HCT116 (cell line): ENCODE measurements around the gene CSF2RB. TPM values are rescaled to one million over a fixed set of nuclear protein-coding genes. Genes with fewer than 3 reads are reported as not detected.
A peak's percentile ranks its signal among the peaks of the same experiment; 100 is the strongest.

Experiments
- ATAC-seq: fragments of 200-7000 bp; cut with Tn5 transposase; 2 replicates; pipeline ENCODE4 v1.9.1; 2020; ENCODE audit warnings: mild to moderate bottlenecking, moderate library complexity
- BruUV-seq: library from RNA; stranded (reverse); fragments of 400-500 nt; replicated peaks from 2 replicates; lab custom pipeline; 2021; lab: Mats Ljungman, UMichigan
- CTCF ChIA-PET: fragments of 300-600 bp; sonication (Branson Sonifier 250); formaldehyde crosslinking; loops from one replicate; lab custom pipeline; 2021; ENCODE audit warnings: antibody characterized with exemption; lab: Charles Lee
- POLR2A ChIA-PET: fragments of 300-600, 350-600 bp; sonication (Branson Sonifier 250); formaldehyde crosslinking; loops from one replicate; lab custom pipeline; 2021; ENCODE audit warnings: antibody characterized with exemption; lab: Charles Lee
- RAD21 ChIA-PET, 2 experiments: fragments of 300-600 bp; sonication (Branson Sonifier 250); formaldehyde crosslinking; loops; one replicate each; lab custom pipeline; 2023; ENCODE audit warnings: low total read pairs in 2 of 2; ENCODE audit not compliant: uncharacterized antibody in 2 of 2, unreplicated experiment in 2 of 2, low non-redundant PET in 1 of 2; lab: Charles Lee
- DNase-seq: peaks from one replicate; pipeline ENCODE4 v3.0.0-alpha.2; 2010; ENCODE audit warnings: low read depth, low spot score
- H2AFZ ChIP-seq: fragments of 200-600 bp; shearing (Covaris generic), sonication (generic); 2 replicates; pipeline ENCODE4 v1.6.1; 2017; ENCODE audit warnings: low read depth, mixed run types, mixed read lengths, antibody characterized with exemption, low read length; ENCODE audit not compliant: poor library complexity, severe bottlenecking
- H3K27ac ChIP-seq: 2 replicates; pipeline ENCODE4 v1.5.1; 2012; ENCODE audit warnings: low read depth, low read length
- H3K27me3 ChIP-seq: fragments of 200-600 bp; sonication (generic); 2 replicates; pipeline ENCODE4 v1.6.1; 2016; ENCODE audit warnings: mixed run types, low read length, mixed read lengths; ENCODE audit not compliant: insufficient read depth
- H3K36me3 ChIP-seq, 2 experiments: fragments of 200-500 bp in 1 of 2; fragments of 200-600 bp in 1 of 2; sonication (Bioruptor generic) in 1 of 2; sonication (generic) in 1 of 2; 2 replicates each; pipeline versions ENCODE4 v1.5.1 to v1.6.1; 2014 to 2016; ENCODE audit warnings: low read length in 2 of 2, inconsistent platforms in 1 of 2, mixed read lengths in 1 of 2, mixed run types in 1 of 2; ENCODE audit not compliant: insufficient read depth in 2 of 2, control insufficient read depth in 1 of 2
- H3K4me1 ChIP-seq, 2 experiments: fragments of 200-600 bp in 1 of 2; sonication (generic) in 1 of 2; 2 replicates each; pipeline versions ENCODE4 v1.5.1 to v1.6.1; 2012 to 2017; ENCODE audit warnings: low read length in 2 of 2, inconsistent platforms in 1 of 2, mild to moderate bottlenecking in 1 of 2, mixed read lengths in 1 of 2, mixed run types in 1 of 2, moderate library complexity in 1 of 2; ENCODE audit not compliant: insufficient read depth in 2 of 2, control insufficient read depth in 1 of 2
- H3K4me2 ChIP-seq: fragments of 200-600 bp; sonication (generic); 2 replicates; pipeline ENCODE4 v1.6.1; 2017; ENCODE audit warnings: mixed run types, low read length, mixed read lengths
- H3K4me3 ChIP-seq, 2 experiments: fragments of 200-600 bp in 1 of 2; sonication (generic) in 1 of 2; replicated peaks in 1 of 2; 2 replicates each; pipeline ENCODE4 v1.5.1; 2011 to 2016; ENCODE audit warnings: low read length in 2 of 2, control low read depth in 1 of 2, low read depth in 1 of 2, mild to moderate bottlenecking in 1 of 2, mixed read lengths in 1 of 2, mixed run types in 1 of 2
- H3K79me2 ChIP-seq: fragments of 200-600 bp; sonication (generic); 2 replicates; pipeline ENCODE4 v1.6.1; 2017; ENCODE audit warnings: mild to moderate bottlenecking, mixed run types, low read length, moderate library complexity, mixed read lengths; ENCODE audit not compliant: insufficient read depth
- H3K9ac ChIP-seq: fragments of 200-600 bp; sonication (generic); 2 replicates; pipeline ENCODE4 v1.6.1; 2016; ENCODE audit warnings: low read length, mixed read lengths
- H3K9me2 ChIP-seq: fragments of 200-600 bp; sonication (generic), shearing (Covaris generic); 2 replicates; pipeline ENCODE4 v1.6.1; 2017; ENCODE audit warnings: mixed run types, mild to moderate bottlenecking, moderate library complexity; ENCODE audit not compliant: insufficient read depth
- H3K9me3 ChIP-seq, 2 experiments: fragments of 200-500 bp in 1 of 2; fragments of 200-600 bp in 1 of 2; sonication (Bioruptor generic) in 1 of 2; sonication (generic) in 1 of 2; 2 replicates each; pipeline ENCODE4 v1.6.1; 2014 to 2017; ENCODE audit warnings: low read length in 2 of 2, mixed read lengths in 2 of 2, inconsistent platforms in 1 of 2, low read depth in 1 of 2, mild to moderate bottlenecking in 1 of 2, mixed run types in 1 of 2, moderate library complexity in 1 of 2; ENCODE audit not compliant: control insufficient read depth in 1 of 2, insufficient read depth in 1 of 2
- H4K20me1 ChIP-seq: fragments of 200-600 bp; sonication (generic), shearing (Covaris generic); 2 replicates; pipeline ENCODE4 v1.6.1; 2017; ENCODE audit warnings: mixed run types, mild to moderate bottlenecking, moderate library complexity; ENCODE audit not compliant: insufficient read depth
- CTCF ChIP-seq, 3 experiments: fragments of 200-600 bp in 1 of 3; sonication (generic) in 1 of 3; IDR thresholded peaks in 2 of 3; conservative IDR thresholded peaks in 1 of 3; 2 replicates each; pipeline ENCODE4 v1.5.1; 2012 to 2017; ENCODE audit warnings: low read depth in 2 of 3, low read length in 2 of 3, antibody characterized with exemption in 1 of 3, borderline replicate concordance in 1 of 3, control low read depth in 1 of 3, mild to moderate bottlenecking in 1 of 3, mixed read lengths in 1 of 3, mixed run types in 1 of 3, moderate library complexity in 1 of 3; ENCODE audit not compliant: insufficient read depth in 1 of 3
- SRF ChIP-seq: IDR thresholded peaks from 2 replicates; pipeline ENCODE4 v1.6.1; 2012; ENCODE audit warnings: low read depth
- intact Hi-C: fragments of 100-400 bp; cut with micrococcal nuclease; formaldehyde crosslinking; loops from 2 replicates; pipeline ENCODE4 v1.10.0; 2022
- total RNA-seq: library from RNA; stranded (reverse); gene quantifications from one replicate; pipeline ENCODE4 v1.2.1, GENCODE V29; 2021; ENCODE audit not compliant: unreplicated experiment

The CSF2RB gene
- total RNA-seq, 1 experiment from 2014 or later = 0.10 TPM

GRCh38 chr22:36918586-36919284 is 5.3 kb downstream of the CSF2RB start:
- BruUV-seq = no TSS peak
- Histone ChIP-seq H3K4me3 (no peak overlapping the region), H4K20me1 (no peaks in the 10 kb centered on the region)

More at GRCh38 chr22:36918586-36919284, 5.3 kb downstream of the CSF2RB start:
- no peak overlapping the region for H2AFZ ChIP-seq
- ATAC-seq (peak; percentile 69), DNase-seq (no peak)
- no peaks in the 10 kb centered on the region for H3K9me3 ChIP-seq
- intact Hi-C loops = no loop called here
- H3K79me2 ChIP-seq = no peaks in the 10 kb centered on the region
- TF ChIP-seq SRF (no peak), CTCF (IDR thresholded peaks at IDR 0.05 in 2 of 3, conservative IDR thresholded peaks at IDR 0.05 in 1 of 3; ENCODE audit: borderline replicate concordance in 1 of 3, insufficient read depth in 1 of 3, low read depth in 2 of 3, low read length in 2 of 3) (peak in 2 of 3 experiments; percentile 37 to 38; a peak in 4 of 6 replicates)
- POLR2A ChIA-PET = no interaction called here
- no peak overlapping the region for H3K27ac ChIP-seq
- no peaks in the 10 kb centered on the region for H3K4me1 ChIP-seq
- RAD21 ChIA-PET = no interaction called here
- no peak overlapping the region for H3K4me2 ChIP-seq
- CTCF ChIA-PET = interaction anchor here (1.5 kb wide), 1 partner anchor 14 kb away, joined by 3 read pairs; no protein-coding TSS in a partner anchor
- no peaks in the 10 kb centered on the region for H3K9me2 ChIP-seq
- H3K9ac ChIP-seq = no peak overlapping the region
- no peaks in the 10 kb centered on the region for H3K36me3 ChIP-seq
- H3K27me3 ChIP-seq = peaks cover 17% of the 10 kb centered on the region; the same call in 1 of the 2 replicates
